ENCODE measurements around the gene MAP2.

The MAP2 gene

DNA sequence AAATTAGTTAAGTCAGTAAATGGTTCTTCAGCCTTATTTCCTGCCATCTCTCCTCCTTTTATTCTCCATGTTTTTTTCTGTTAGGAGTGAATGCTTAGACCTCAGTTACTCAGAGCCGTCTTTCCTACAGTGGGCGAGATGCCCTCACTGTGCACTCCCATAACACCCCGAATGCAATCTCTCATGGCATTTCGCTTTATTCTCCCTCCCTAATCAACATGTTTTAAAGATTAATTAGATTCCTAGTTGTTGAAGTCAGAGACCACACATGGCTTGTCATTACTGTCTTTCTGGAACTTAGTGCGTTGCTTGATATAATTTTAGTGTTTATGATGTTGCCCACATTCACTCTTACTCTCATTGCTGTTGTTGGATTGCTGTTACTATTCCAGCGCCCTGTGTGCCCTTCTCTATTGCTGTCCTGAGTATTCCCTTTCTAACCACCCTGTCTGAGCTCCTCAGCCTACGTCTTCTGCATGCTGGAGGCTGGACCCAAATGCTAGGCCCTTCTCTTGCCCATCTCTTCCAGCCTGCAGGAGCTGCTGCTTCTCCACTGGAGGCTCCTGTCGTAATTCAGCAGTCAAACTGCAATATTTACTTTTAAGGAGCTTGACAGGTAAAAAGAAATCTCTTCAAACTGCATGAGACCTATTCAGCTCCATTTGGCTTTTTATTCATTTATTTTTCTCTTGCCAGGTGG, 99.3 kb downstream of the MAP2 start:
- peak; percentile 30 for FAIRE-seq
- TF ChIP-seq POLR2A (IDR thresholded peaks at IDR 0.05; ENCODE audit: low read depth, low read length) = no peak
- TF ChIP-seq TAF1 (IDR thresholded peaks at IDR 0.05; ENCODE audit: borderline replicate concordance, low read depth, low read length) = no peak
- no peak for TF ChIP-seq POLR2AphosphoS5 (IDR thresholded peaks at IDR 0.05; ENCODE audit: low read depth, low read length)
- DNase-seq (ENCODE audit: insufficient read length) = no peak

DNA sequence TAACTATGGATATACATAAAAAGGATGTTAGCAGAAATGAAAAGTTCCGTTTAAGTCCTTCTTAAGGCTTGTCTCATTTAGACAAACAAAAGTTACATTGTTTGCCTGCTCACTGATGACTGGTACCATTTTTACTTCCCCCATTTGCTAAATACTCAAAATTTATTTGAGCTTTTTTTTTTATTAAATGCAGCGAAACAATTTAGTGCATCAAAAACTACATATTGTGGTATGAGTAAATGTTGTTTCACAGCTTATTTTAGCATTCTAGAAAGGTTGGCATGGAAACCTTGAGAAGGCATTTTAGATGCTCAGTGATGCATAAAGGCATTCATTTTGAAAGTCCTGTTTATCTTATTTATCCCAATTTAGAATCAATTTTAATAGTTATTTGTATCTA, 100.0 kb downstream of the MAP2 start:
- FAIRE-seq = peak; percentile 62
- TF ChIP-seq TAF1 (IDR thresholded peaks at IDR 0.05; ENCODE audit: borderline replicate concordance, low read depth, low read length) (no peak), POLR2A (IDR thresholded peaks at IDR 0.05; ENCODE audit: low read depth, low read length) (no peak), POLR2AphosphoS5 (IDR thresholded peaks at IDR 0.05; ENCODE audit: low read depth, low read length) (no peak)
- no peak for DNase-seq (ENCODE audit: insufficient read length)

DNA sequence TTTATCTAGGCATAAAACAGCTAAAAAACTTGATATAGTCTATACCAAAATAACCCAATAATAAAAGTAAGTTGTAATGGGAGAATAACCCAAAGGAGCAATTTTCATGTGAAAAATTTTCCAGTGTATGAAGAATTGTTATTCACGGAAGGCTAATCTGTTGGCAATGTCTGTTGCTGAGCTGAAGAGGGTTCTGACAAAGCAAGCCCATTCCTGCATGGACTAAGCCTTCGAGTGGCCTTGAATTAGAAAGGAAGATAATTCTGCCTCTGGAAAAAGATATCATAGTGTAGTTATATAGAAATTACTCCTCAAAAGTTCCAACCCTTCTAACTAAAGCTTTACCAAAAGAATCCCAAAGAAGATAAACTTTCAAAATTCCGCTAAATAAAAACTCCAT, 101.5 kb downstream of the MAP2 start:
- DNase-seq (ENCODE audit: insufficient read length) (no peak), FAIRE-seq (no peak)
- TF ChIP-seq TAF1 (IDR thresholded peaks at IDR 0.05; ENCODE audit: borderline replicate concordance, low read depth, low read length) (no peak), POLR2A (IDR thresholded peaks at IDR 0.05; ENCODE audit: low read depth, low read length) (no peak), POLR2AphosphoS5 (IDR thresholded peaks at IDR 0.05; ENCODE audit: low read depth, low read length) (no peak)

DNA sequence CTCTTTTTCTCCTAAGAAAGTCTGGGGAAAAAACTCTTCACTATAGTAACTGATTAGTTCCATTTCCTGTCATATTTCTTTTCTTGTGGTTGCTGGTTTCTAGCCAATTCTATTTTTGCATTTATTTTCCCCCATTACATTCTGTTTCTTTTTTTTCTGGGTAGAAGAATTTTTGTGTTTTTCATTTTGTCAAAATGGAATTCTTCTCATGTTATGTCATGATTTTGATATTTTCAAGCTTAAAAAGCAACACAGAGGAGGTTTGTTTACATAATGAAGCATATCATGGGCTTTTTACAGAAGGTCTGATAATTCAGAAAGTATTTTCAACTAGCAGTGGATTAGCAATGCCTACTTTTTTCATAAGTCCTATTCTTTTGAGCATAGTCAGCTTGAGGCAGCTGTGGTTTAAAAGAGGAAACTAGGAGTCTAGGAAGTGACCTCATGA, 102.0 kb downstream of the MAP2 start:
- no peak for FAIRE-seq
- no peak for DNase-seq (ENCODE audit: insufficient read length)
- no peak for TF ChIP-seq POLR2AphosphoS5 (IDR thresholded peaks at IDR 0.05; ENCODE audit: low read depth, low read length)
- no peak for TF ChIP-seq TAF1 (IDR thresholded peaks at IDR 0.05; ENCODE audit: borderline replicate concordance, low read depth, low read length)
- TF ChIP-seq POLR2A (IDR thresholded peaks at IDR 0.05; ENCODE audit: low read depth, low read length) = no peak

GRCh38 chr2:209526561-209526960, 102.7 kb downstream of the MAP2 start:
- DNase-seq (ENCODE audit: insufficient read length) (no peak), FAIRE-seq (peak; percentile 60)
- TF ChIP-seq POLR2A (IDR thresholded peaks at IDR 0.05; ENCODE audit: low read depth, low read length) = no peak
- no peak for TF ChIP-seq TAF1 (IDR thresholded peaks at IDR 0.05; ENCODE audit: borderline replicate concordance, low read depth, low read length)
- TF ChIP-seq POLR2AphosphoS5 (IDR thresholded peaks at IDR 0.05; ENCODE audit: low read depth, low read length) = no peak

DNA sequence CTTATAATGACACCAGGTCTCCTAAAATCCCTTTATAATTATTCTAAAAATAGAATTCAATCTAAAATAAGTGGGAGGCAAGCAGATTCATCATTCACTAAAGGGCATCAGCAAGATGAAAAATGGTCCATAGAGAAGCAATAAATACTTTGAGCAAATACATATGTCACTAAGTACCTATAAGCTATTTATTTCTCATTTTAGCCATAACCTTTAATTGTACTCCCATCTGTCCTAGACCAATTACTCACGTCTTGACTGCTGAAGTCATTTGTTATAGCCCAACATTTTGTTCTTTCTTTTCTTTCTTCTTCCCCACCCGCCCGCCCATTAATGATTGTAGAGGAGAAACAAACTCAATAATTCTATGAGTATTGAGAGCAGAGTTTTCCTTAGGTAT, 105.7 kb downstream of the MAP2 start:
- TF ChIP-seq POLR2A (IDR thresholded peaks at IDR 0.05; ENCODE audit: low read depth, low read length) = no peak
- TF ChIP-seq POLR2AphosphoS5 (IDR thresholded peaks at IDR 0.05; ENCODE audit: low read depth, low read length) = no peak
- no peak for TF ChIP-seq TAF1 (IDR thresholded peaks at IDR 0.05; ENCODE audit: borderline replicate concordance, low read depth, low read length)
- DNase-seq (ENCODE audit: insufficient read length) (no peak), FAIRE-seq (no peak)

DNA sequence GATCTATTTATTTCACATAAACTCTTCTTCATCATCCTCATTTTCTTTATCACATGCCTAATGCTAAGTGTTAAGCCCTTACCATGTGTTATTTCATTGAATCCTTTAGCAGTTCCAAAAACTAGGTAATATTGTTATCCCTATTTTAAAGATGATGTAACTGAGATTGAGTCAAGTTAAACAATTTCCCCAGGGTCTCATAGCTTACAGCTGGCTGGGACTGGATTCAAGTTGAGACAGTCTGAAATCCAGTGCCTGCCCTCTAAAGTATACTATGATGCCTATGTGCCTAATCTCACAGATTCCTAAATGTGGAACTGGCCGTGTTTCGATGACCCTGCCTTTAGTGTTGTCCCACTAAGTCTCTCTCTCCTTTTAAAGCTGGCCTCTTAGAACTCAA, 108.5 kb downstream of the MAP2 start:
- DNase-seq (ENCODE audit: insufficient read length) = no peak
- no peak for FAIRE-seq
- TF ChIP-seq POLR2A (IDR thresholded peaks at IDR 0.05; ENCODE audit: low read depth, low read length) (no peak), TAF1 (IDR thresholded peaks at IDR 0.05; ENCODE audit: borderline replicate concordance, low read depth, low read length) (no peak), POLR2AphosphoS5 (IDR thresholded peaks at IDR 0.05; ENCODE audit: low read depth, low read length) (no peak)

GRCh38 chr2:209533391-209533790, 109.5 kb downstream of the MAP2 start:
- no peak for TF ChIP-seq TAF1 (IDR thresholded peaks at IDR 0.05; ENCODE audit: borderline replicate concordance, low read depth, low read length)
- no peak for TF ChIP-seq POLR2AphosphoS5 (IDR thresholded peaks at IDR 0.05; ENCODE audit: low read depth, low read length)
- no peak for TF ChIP-seq POLR2A (IDR thresholded peaks at IDR 0.05; ENCODE audit: low read depth, low read length)
- FAIRE-seq (no peak), DNase-seq (ENCODE audit: insufficient read length) (no peak)

DNA sequence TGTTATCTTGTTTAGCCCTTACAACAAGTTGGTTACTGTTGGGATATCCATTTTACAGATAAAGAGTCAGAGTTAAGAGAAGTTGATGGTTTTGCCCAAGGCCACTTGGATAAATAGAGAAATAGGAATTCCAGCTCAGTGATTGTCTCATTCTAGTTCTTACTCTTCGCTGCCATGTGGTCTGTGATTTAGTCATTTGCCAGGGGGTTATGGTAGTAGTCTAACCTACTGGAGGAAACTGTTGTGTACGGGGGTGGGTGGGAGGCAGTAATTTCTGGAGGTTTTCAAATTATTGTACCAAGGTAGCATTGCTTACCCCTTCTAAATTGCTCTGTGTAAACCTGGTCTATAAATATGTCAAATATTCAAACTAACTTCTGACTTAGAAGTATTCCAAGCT, 110.4 kb downstream of the MAP2 start:
- FAIRE-seq (no peak), DNase-seq (ENCODE audit: insufficient read length) (no peak)
- TF ChIP-seq POLR2AphosphoS5 (IDR thresholded peaks at IDR 0.05; ENCODE audit: low read depth, low read length) (no peak), POLR2A (IDR thresholded peaks at IDR 0.05; ENCODE audit: low read depth, low read length) (no peak), TAF1 (IDR thresholded peaks at IDR 0.05; ENCODE audit: borderline replicate concordance, low read depth, low read length) (no peak)

DNA sequence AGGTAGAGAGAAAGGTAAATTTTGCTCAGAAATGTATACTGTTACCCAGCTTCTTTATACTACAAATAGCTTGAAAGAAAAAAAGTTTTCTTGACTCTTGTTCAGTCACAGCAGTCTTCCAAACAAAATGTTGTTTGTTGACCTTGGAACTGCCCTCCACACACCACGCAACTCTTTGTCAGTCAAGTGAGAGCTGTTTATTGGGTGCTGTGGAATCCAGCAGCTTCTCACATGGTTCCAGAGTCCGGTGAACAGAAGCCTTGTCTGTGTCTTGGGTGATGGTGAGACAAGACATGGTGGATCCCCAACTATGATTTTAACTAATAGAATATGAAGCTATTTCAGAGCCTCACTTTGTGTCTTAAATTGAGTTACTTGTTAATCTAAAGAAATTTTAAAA, 112.5 kb downstream of the MAP2 start:
- TF ChIP-seq POLR2A (IDR thresholded peaks at IDR 0.05; ENCODE audit: low read depth, low read length) = no peak
- no peak for TF ChIP-seq TAF1 (IDR thresholded peaks at IDR 0.05; ENCODE audit: borderline replicate concordance, low read depth, low read length)
- no peak for TF ChIP-seq POLR2AphosphoS5 (IDR thresholded peaks at IDR 0.05; ENCODE audit: low read depth, low read length)
- FAIRE-seq (no peak), DNase-seq (ENCODE audit: insufficient read length) (no peak)

DNA sequence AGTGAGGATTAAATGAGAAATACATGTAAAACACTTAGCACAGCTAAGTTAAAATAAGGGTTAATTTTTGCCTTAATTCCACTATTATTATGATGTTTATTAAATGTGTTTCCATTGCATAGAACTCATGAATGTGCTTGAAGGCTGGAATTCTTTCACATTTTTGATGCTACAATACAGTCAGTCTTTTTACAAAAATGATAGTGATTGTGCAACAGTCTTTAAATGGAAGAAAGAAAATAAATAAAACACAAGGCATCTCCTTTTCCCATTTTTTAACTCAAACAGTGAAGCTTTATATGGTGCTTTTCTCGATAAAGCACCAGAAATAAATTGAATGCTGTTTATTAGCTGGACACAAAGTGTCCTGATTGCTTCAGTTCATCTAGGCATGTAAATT, 123.9 kb downstream of the MAP2 start:
- no peak for DNase-seq (ENCODE audit: insufficient read length)
- TF ChIP-seq POLR2AphosphoS5 (IDR thresholded peaks at IDR 0.05; ENCODE audit: low read depth, low read length) = no peak
- TF ChIP-seq POLR2A (IDR thresholded peaks at IDR 0.05; ENCODE audit: low read depth, low read length) = no peak
- TF ChIP-seq TAF1 (IDR thresholded peaks at IDR 0.05; ENCODE audit: borderline replicate concordance, low read depth, low read length) = no peak
- no peak for FAIRE-seq

GRCh38 chr2:209549589-209549988, 125.7 kb downstream of the MAP2 start:
- DNase-seq (ENCODE audit: insufficient read length) (no peak), FAIRE-seq (no peak)
- TF ChIP-seq POLR2A (IDR thresholded peaks at IDR 0.05; ENCODE audit: low read depth, low read length) (no peak), TAF1 (IDR thresholded peaks at IDR 0.05; ENCODE audit: borderline replicate concordance, low read depth, low read length) (no peak), POLR2AphosphoS5 (IDR thresholded peaks at IDR 0.05; ENCODE audit: low read depth, low read length) (no peak)
